HepG2 (cell line): ENCODE data around the gene PAM16. TPM values are rescaled to one million over a fixed set of nuclear protein-coding genes. Genes with fewer than 3 reads are reported as not detected.

Experiments
- ATF1 ChIP-seq: IDR thresholded peaks from 2 replicates; pipeline ENCODE4 v1.6.1; 2016; ENCODE audit warnings: mild to moderate bottlenecking, control low read depth
- CBX2 ChIP-seq, 2 experiments: fragments of 200-600 bp in 1 of 2; sonication (generic); formaldehyde crosslinking in 1 of 2; IDR thresholded peaks; 2 replicates each; pipeline versions ENCODE4 v1.7.0 to v1.8.1; 2018 to 2022; ENCODE audit warnings: low read depth in 2 of 2, low read length in 1 of 2, mild to moderate bottlenecking in 1 of 2, missing genetic modification reagents in 1 of 2
- HNRNPLL ChIP-seq: fragments of 200-400 bp; formaldehyde crosslinking; IDR thresholded peaks from 2 replicates; pipeline ENCODE4 v1.6.1; 2017; ENCODE audit warnings: mild to moderate bottlenecking, low read depth, low read length; ENCODE audit not compliant: poor library complexity, severe bottlenecking
- KDM5A ChIP-seq: fragments of 200-600 bp; sonication (generic); IDR thresholded peaks from 2 replicates; pipeline ENCODE4 v1.7.0; 2018; ENCODE audit warnings: antibody characterized with exemption, mild to moderate bottlenecking, low read length, borderline replicate concordance
- NFIB ChIP-seq: sonication (generic); formaldehyde crosslinking; IDR thresholded peaks from 2 replicates; pipeline ENCODE4 v1.9.0; 2021; ENCODE audit warnings: missing genetic modification reagents, mild to moderate bottlenecking, borderline replicate concordance
- NR2F2 ChIP-seq: IDR thresholded peaks from 2 replicates; pipeline ENCODE4 v1.6.1; 2012; ENCODE audit warnings: low read depth, inconsistent platforms, borderline replicate concordance
- POLR2AphosphoS2 ChIP-seq: IDR thresholded peaks from 2 replicates; pipeline ENCODE4 v1.6.1; 2011; ENCODE audit warnings: low read depth, low read length, improper control_type of control experiment
- THAP11 ChIP-seq: IDR thresholded peaks from 2 replicates; pipeline ENCODE4 v1.6.1; 2016; ENCODE audit warnings: missing biosample characterization, missing genetic modification reagents
- TOE1 ChIP-seq: sonication (generic); formaldehyde crosslinking; IDR thresholded peaks from 2 replicates; pipeline ENCODE4 v1.4.0; 2020; ENCODE audit warnings: mild to moderate bottlenecking, missing genetic modification reagents
- ZNF333 ChIP-seq: sonication (generic); formaldehyde crosslinking; IDR thresholded peaks from 2 replicates; pipeline ENCODE4 v1.4.0; 2020; ENCODE audit warnings: mild to moderate bottlenecking, missing genetic modification reagents, borderline replicate concordance
- ZNF552 ChIP-seq: sonication (generic); formaldehyde crosslinking; IDR thresholded peaks from 2 replicates; pipeline ENCODE4 v1.9.0; 2022; ENCODE audit warnings: missing genetic modification reagents, mild to moderate bottlenecking, borderline replicate concordance
- ZNF569 ChIP-seq: sonication (generic); formaldehyde crosslinking; IDR thresholded peaks from 2 replicates; pipeline ENCODE4 v1.5.0; 2020; ENCODE audit warnings: mild to moderate bottlenecking, missing genetic modification reagents, moderate library complexity, borderline replicate concordance
- ZNF605 ChIP-seq: sonication (generic); formaldehyde crosslinking; IDR thresholded peaks from 2 replicates; pipeline ENCODE4 v1.8.0; 2022; ENCODE audit warnings: mild to moderate bottlenecking, missing genetic modification reagents
- ZNF724P ChIP-seq: sonication (generic); formaldehyde crosslinking; IDR thresholded peaks from 2 replicates; pipeline ENCODE4 v1.8.0; 2022; ENCODE audit warnings: missing genetic modification reagents, borderline replicate concordance
- polyA plus RNA-seq, 8 experiments: library from polyadenylated mRNA; depleted of rRNA in 3 of 8; stranded (reverse) in 7 of 8; unstranded in 1 of 8; fragments of >200 nt; fragmentation: Illumina TruSeq in 4 of 8; extraction: Trizol in 4 of 8; gene quantifications; 2 replicates each; pipeline versions ENCODE4 v1.2.1 to v1.2.3, GENCODE V29; 2011 to 2016; ENCODE audit warnings: low read depth in 4 of 8, missing spikeins in 1 of 8, mixed read lengths in 1 of 8; ENCODE audit not compliant: insufficient read depth in 1 of 8
- total RNA-seq, 5 experiments: library from RNA; depleted of rRNA; stranded (reverse); fragments of >200 nt; fragmentation: Illumina TruSeq; extraction: Trizol; gene quantifications; 2 replicates each; pipeline ENCODE4 v1.2.3, GENCODE V29; 2016; ENCODE audit warnings: low read depth in 1 of 5
- TF ChIP-seq, protein P1 (sequence below): sonication (generic); formaldehyde crosslinking; IDR thresholded peaks from 2 replicates; pipeline ENCODE4 v1.8.1; 2023; ENCODE audit warnings: mild to moderate bottlenecking, missing genetic modification reagents, borderline replicate concordance
- TF ChIP-seq, protein P2 (sequence below): sonication (generic); formaldehyde crosslinking; IDR thresholded peaks from 2 replicates; pipeline ENCODE4 v1.4.0; 2020; ENCODE audit warnings: mild to moderate bottlenecking, missing genetic modification reagents
- TF ChIP-seq, protein P3 (sequence below): sonication (generic); formaldehyde crosslinking; conservative IDR thresholded peaks from 2 replicates; pipeline ENCODE4 v1.4.0; 2020; ENCODE audit warnings: missing genetic modification reagents
- TF ChIP-seq, protein P4 (sequence below): IDR thresholded peaks from 2 replicates; pipeline ENCODE4 v1.6.1; 2016; ENCODE audit warnings: mild to moderate bottlenecking
- TF ChIP-seq, protein P5 (sequence below): IDR thresholded peaks from 2 replicates; pipeline ENCODE4 v1.6.1; 2016; ENCODE audit warnings: low read depth, control low read depth

PAM16 gene
- total and polyA plus RNA-seq, 2 of the 13 experiments (the other 11 are each of a cell fraction or from before 2014, with no cell fraction given), result 51.5 to 51.8 TPM

DNA sequence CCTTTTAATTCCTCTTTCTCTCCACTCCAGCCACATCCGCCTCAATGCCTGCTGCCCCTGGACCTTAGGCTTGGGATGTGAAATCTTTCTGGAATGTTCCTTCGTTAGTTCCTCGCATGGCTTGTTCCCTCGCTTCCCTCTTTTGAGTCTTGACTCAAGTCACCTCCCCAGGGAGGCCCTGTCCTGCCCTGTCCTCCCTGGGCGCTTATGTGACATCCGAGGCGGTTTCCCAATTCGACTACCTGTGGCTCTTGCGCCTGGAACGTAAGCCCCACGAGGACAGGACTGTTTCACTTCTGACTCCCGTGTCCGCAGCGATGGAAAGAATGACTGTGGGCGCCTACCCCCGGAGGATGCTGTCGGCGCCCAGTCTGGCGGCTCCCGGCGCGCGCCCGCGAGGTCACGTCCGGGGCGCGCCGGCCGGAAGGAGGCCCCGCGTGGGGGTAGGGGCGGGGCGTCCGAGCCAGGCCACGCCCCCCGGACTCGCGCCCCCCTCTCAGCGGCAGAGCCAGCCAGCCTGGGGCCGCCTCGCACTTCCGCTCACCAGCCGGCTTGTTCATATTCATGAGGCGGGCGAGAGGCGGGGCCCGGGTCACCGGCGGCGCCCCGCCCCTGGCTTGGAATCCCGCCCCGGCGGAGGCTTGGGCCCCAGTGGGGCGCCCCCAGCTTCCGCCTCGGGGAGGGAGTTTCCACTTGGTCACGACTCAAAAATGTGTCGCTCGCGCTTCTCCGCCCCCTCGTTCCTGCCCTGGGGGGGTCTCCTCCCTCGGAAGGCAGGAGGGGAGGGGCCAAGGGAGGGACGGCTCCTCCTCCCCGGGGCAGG is 43.7 kb downstream of the PAM16 start (continued):
- TF ChIP-seq ZNF569 (CRISPR knock-in tag), result no peak
- TF ChIP-seq HNRNPLL, result peak; percentile 53
- TF ChIP-seq CBX2 (IDR thresholded peaks at IDR 0.05; ENCODE audit: low read depth, low read length), result no peak
- TF ChIP-seq CBX2 (CRISPR knock-in tag; IDR thresholded peaks at IDR 0.05; ENCODE audit: low read depth), result no peak
- TF ChIP-seq, protein P1, sequence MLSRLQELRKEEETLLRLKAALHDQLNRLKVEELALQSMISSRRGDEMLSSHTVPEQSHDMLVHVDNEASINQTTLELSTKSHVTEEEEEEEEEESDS (CRISPR knock-in tag), result no peak
- peak; percentile 52 for TF ChIP-seq THAP11 (CRISPR knock-in tag)
- TF ChIP-seq, protein P2, sequence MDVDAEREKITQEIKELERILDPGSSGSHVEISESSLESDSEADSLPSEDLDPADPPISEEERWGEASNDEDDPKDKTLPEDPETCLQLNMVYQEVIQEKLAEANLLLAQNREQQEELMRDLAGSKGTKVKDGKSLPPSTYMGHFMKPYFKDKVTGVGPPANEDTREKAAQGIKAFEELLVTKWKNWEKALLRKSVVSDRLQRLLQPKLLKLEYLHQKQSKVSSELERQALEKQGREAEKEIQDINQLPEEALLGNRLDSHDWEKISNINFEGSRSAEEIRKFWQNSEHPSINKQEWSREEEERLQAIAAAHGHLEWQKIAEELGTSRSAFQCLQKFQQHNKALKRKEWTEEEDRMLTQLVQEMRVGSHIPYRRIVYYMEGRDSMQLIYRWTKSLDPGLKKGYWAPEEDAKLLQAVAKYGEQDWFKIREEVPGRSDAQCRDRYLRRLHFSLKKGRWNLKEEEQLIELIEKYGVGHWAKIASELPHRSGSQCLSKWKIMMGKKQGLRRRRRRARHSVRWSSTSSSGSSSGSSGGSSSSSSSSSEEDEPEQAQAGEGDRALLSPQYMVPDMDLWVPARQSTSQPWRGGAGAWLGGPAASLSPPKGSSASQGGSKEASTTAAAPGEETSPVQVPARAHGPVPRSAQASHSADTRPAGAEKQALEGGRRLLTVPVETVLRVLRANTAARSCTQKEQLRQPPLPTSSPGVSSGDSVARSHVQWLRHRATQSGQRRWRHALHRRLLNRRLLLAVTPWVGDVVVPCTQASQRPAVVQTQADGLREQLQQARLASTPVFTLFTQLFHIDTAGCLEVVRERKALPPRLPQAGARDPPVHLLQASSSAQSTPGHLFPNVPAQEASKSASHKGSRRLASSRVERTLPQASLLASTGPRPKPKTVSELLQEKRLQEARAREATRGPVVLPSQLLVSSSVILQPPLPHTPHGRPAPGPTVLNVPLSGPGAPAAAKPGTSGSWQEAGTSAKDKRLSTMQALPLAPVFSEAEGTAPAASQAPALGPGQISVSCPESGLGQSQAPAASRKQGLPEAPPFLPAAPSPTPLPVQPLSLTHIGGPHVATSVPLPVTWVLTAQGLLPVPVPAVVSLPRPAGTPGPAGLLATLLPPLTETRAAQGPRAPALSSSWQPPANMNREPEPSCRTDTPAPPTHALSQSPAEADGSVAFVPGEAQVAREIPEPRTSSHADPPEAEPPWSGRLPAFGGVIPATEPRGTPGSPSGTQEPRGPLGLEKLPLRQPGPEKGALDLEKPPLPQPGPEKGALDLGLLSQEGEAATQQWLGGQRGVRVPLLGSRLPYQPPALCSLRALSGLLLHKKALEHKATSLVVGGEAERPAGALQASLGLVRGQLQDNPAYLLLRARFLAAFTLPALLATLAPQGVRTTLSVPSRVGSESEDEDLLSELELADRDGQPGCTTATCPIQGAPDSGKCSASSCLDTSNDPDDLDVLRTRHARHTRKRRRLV (CRISPR knock-in tag), result no peak
- no peak for TF ChIP-seq ZNF724P (CRISPR knock-in tag)
- TF ChIP-seq, protein P3, sequence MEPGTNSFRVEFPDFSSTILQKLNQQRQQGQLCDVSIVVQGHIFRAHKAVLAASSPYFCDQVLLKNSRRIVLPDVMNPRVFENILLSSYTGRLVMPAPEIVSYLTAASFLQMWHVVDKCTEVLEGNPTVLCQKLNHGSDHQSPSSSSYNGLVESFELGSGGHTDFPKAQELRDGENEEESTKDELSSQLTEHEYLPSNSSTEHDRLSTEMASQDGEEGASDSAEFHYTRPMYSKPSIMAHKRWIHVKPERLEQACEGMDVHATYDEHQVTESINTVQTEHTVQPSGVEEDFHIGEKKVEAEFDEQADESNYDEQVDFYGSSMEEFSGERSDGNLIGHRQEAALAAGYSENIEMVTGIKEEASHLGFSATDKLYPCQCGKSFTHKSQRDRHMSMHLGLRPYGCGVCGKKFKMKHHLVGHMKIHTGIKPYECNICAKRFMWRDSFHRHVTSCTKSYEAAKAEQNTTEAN, result no peak
- TF ChIP-seq ZNF605, result peak; percentile 48; the same call in 1 of the 2 replicates
- no peak for TF ChIP-seq ATF1 (CRISPR knock-in tag)
- TF ChIP-seq, protein P4, sequence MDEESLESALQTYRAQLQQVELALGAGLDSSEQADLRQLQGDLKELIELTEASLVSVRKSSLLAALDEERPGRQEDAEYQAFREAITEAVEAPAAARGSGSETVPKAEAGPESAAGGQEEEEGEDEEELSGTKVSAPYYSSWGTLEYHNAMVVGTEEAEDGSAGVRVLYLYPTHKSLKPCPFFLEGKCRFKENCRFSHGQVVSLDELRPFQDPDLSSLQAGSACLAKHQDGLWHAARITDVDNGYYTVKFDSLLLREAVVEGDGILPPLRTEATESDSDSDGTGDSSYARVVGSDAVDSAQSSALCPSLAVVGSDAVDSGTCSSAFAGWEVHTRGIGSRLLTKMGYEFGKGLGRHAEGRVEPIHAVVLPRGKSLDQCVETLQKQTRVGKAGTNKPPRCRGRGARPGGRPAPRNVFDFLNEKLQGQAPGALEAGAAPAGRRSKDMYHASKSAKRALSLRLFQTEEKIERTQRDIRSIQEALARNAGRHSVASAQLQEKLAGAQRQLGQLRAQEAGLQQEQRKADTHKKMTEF (CRISPR knock-in tag), result peak; percentile 59; the same call in 1 of the 2 replicates
- no peak for TF ChIP-seq ZNF552 (CRISPR knock-in tag)
- TF ChIP-seq POLR2AphosphoS2, result no peak
- TF ChIP-seq NFIB (CRISPR knock-in tag), result no peak
- no peak for TF ChIP-seq TOE1
- no peak for TF ChIP-seq NR2F2
- no peak for TF ChIP-seq KDM5A
- TF ChIP-seq, protein P5, sequence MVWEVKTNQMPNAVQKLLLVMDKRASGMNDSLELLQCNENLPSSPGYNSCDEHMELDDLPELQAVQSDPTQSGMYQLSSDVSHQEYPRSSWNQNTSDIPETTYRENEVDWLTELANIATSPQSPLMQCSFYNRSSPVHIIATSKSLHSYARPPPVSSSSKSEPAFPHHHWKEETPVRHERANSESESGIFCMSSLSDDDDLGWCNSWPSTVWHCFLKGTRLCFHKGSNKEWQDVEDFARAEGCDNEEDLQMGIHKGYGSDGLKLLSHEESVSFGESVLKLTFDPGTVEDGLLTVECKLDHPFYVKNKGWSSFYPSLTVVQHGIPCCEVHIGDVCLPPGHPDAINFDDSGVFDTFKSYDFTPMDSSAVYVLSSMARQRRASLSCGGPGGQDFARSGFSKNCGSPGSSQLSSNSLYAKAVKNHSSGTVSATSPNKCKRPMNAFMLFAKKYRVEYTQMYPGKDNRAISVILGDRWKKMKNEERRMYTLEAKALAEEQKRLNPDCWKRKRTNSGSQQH, result no peak
- TF ChIP-seq ZNF333 (CRISPR knock-in tag), result no peak
